ENCODE data around the gene CDK16. TPM values are rescaled to one million over a fixed set of nuclear protein-coding genes. Genes with fewer than 3 reads are reported as not detected.

Gene CDK16
- total and polyA plus RNA-seq, 2 of the 4 experiments (the other 2 are of a cell fraction): 85.3 to 106 TPM

DNA sequence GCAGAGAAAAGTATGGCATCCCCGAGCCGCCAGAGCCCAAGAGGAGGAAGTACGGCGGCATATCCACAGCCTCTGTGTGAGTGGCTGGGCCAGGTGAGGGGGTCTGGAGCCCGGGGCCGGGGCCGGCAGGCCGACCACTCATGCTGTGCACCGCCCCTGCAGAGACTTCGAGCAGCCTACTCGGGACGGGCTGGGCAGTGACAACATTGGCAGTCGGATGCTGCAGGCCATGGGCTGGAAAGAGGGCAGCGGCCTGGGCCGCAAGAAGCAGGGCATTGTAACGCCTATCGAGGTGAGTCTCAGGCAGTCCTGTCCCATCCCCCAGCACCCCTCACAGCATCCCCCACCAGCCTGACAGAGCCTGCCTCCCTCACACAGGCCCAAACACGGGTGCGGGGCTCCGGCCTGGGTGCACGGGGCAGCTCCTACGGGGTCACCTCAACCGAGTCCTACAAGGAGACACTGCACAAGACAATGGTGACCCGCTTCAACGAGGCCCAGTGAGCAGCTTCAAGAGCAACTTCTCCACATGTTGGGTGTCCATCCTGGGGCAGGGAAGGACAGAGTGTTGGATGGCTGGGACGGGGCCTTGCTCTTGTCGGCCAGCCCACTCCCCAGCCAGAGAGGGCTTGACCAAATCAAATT is 32.3 kb upstream of the CDK16 start:
- Histone ChIP-seq H3K4me1 (ENCODE audit: control insufficient read depth, insufficient read depth, low read length) (no peaks in the 10 kb centered on the region), H2BK15ac (ENCODE audit: low read depth, low read length) (no peak overlapping the region), H3K27me3 (ENCODE audit: control insufficient read depth, insufficient read depth, low read length) (peaks cover 2% of the 10 kb centered on the region; the same call in 1 of the 2 replicates), H3K9me1 (ENCODE audit: insufficient read depth, low read length) (no peaks in the 10 kb centered on the region), H4K91ac (ENCODE audit: insufficient read depth, low read depth, low read length) (no peak overlapping the region), H2AK9ac (replicated peaks; ENCODE audit: low read depth, low read length, poor library complexity) (no peak overlapping the region), H3K79me1 (ENCODE audit: low read depth in 1 of 2, low read length in 2 of 2) (peaks cover 2 to 3% of the 10 kb centered on the region in 2 experiments), H3K4ac (ENCODE audit: low read depth, low read length) (no peak overlapping the region), H3K27ac (ENCODE audit: insufficient read depth, low read length) (no peak overlapping the region), H3K4me2 (ENCODE audit: low read depth, low read length) (no peak overlapping the region), H3K23ac (ENCODE audit: low read depth, low read length) (no peak overlapping the region), H4K20me1 (ENCODE audit: insufficient read depth, low read length) (no peaks in the 10 kb centered on the region; the same call in 1 of the 2 replicates), H3K18ac (ENCODE audit: low read depth, low read length) (no peak overlapping the region), H3K9me3 (ENCODE audit: control insufficient read depth, insufficient read depth, low read length) (no peaks in the 10 kb centered on the region), H4K8ac (ENCODE audit: low read depth in 2 of 2, low read length in 2 of 2) (no peak overlapping the region), H2AK5ac (ENCODE audit: low read depth, low read length) (no peak overlapping the region), H2BK5ac (ENCODE audit: low read depth, low read length, poor library complexity, severe bottlenecking) (no peak overlapping the region), H3K36me3 (ENCODE audit: control insufficient read depth, insufficient read depth, low read length) (peaks cover 19% of the 10 kb centered on the region), H3K14ac (replicated peaks; ENCODE audit: low read depth, low read length) (no peak overlapping the region), H3K56ac (ENCODE audit: extremely low read depth, insufficient read depth, low read length) (no peak overlapping the region), H4K5ac (ENCODE audit: low read depth, low read length) (no peak overlapping the region), H2AFZ (replicated peaks; ENCODE audit: low read length, poor library complexity) (no peak overlapping the region), H2BK20ac (ENCODE audit: low read depth, low read length) (no peak overlapping the region), H3K4me3 (ENCODE audit: insufficient read depth, low read depth, low read length) (no peak overlapping the region), H2BK120ac (ENCODE audit: low read depth, low read length) (no peak overlapping the region), H3K9ac (ENCODE audit: low read depth, low read length) (no peak overlapping the region)
- 80% methylated on average over 5 of the region's 27 CpGs; no CpG with 5 or more reads in 1 of the 2 experiments for WGBS, 2 experiments (ENCODE audit: extremely low coverage in 2 of 2, insufficient read length in 1 of 2)
- POLR2A ChIA-PET (ENCODE audit: unreplicated experiment): no interaction called here
- intact Hi-C loops (cut with micrococcal nuclease) (no loop called here), dilution Hi-C loops (cut with HindIII; ENCODE audit: low sequenced_read_pairs, unreplicated experiment) (no loop called here), in situ Hi-C loops (cut with MboI; ENCODE audit: low sequenced_read_pairs) (no loop called here)
- DNase-seq (no peak), ATAC-seq (ENCODE audit: low read depth) (no peak)
- CTCF ChIA-PET: no interaction called here
- BruUV-seq (replicated peaks): no TSS peak
- TF ChIP-seq CHD1 (IDR thresholded peaks at IDR 0.05; ENCODE audit: low read depth, low read length) (no peak), SMC3 (IDR thresholded peaks at IDR 0.05; ENCODE audit: low read depth, low read length) (no peak), MAZ (IDR thresholded peaks at IDR 0.05; ENCODE audit: borderline replicate concordance, low read depth, low read length) (no peak), ELK1 (IDR thresholded peaks at IDR 0.05; ENCODE audit: borderline replicate concordance, low read depth, low read length) (no peak), NFE2L2 (IDR thresholded peaks at IDR 0.05; ENCODE audit: low read depth, low read length) (no peak), POLR2A (IDR thresholded peaks at IDR 0.05; ENCODE audit: low read depth, low read length) (no peak), RAD21 (IDR thresholded peaks at IDR 0.05; ENCODE audit: low read length) (no peak), CTCF (conservative IDR thresholded peaks at IDR 0.05; ENCODE audit: low read depth, low read length) (no peak)
- TF ChIP-seq, protein P1, sequence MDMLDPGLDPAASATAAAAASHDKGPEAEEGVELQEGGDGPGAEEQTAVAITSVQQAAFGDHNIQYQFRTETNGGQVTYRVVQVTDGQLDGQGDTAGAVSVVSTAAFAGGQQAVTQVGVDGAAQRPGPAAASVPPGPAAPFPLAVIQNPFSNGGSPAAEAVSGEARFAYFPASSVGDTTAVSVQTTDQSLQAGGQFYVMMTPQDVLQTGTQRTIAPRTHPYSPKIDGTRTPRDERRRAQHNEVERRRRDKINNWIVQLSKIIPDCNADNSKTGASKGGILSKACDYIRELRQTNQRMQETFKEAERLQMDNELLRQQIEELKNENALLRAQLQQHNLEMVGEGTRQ (IDR thresholded peaks at IDR 0.05; ENCODE audit: low read depth, low read length): no peak
